Measurements from ENCODE around the gene LRRN2.

LRRN2 gene

DNA sequence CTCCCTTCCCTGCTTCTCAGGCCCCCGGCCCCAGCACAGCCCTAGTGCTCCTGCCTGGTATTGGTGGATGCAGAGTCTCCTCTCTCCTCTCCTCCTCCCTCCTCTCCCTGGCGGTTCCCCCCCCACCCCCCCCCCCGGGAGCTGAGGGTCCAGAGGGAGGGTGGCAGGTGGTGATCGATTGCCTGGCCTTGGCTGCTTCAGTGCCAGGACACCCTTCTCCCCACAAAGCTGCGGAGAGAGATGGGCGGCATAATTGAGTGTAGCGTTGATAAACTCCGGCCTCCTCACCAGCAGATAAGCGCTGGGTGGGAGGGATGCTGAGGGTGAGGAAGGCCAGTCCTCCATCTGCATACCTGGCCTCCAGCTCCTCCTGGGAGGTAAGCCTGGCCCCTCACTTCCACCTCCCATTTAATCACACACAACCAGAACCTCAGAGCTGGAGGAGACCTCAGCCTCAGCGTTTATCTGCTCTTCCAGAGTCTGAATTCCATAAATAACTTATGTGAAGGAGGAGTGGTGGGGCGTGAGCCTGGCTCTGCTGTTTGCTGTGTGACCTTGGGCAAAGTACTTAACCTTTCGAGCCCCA lies 60.8 kb downstream of the LRRN2 start:
- DNase-seq: no peak

DNA sequence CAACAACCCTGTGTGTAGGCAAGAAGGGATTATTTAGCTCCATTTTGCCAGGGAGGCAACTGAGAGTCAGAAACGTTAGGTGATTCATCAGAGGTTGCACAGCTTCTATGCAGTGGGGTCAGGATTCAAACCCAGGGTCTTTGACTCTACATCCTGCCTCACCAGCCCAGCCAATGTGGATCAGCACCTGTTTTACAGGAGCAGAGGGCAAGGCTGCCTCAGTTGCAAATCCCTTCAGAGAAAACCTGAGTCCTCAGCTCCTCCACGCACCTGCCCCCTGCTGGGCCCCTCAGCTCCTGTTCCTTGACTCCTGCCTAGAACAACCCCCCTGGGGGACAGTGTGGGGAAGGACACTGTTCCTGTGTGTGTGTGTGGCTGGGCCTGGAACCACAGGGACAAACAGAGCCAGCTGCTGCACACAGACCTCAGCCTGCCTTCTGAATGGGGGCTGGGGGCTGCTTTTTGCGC lies 61.6 kb downstream of the LRRN2 start:
- no peak for DNase-seq

DNA sequence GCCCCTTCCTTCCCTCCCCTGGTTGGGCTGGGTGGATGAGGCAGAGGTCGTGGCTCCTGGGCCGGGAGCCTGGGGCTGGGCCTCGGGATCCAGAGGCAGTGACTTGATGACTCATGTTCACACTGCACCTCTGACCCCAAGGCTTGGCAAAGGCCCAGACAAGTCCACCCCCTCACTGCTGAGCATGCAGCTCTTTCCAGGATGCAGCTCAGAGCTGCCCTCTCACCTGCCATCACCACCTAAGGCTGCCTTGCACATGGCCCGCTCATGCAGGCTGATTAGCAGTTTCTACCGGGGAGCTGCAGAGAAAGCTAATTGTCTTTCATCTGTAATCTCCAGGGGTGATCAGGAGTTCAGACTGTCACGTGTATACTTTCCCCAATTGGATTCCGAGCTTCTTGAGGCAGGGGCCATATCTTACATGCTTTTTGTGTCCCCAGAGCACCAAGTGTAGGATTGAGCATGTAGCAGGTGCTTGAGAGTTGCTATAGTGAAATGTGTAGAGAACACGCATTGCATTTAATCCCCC lies 62.1 kb downstream of the LRRN2 start:
- no peak for DNase-seq

DNA sequence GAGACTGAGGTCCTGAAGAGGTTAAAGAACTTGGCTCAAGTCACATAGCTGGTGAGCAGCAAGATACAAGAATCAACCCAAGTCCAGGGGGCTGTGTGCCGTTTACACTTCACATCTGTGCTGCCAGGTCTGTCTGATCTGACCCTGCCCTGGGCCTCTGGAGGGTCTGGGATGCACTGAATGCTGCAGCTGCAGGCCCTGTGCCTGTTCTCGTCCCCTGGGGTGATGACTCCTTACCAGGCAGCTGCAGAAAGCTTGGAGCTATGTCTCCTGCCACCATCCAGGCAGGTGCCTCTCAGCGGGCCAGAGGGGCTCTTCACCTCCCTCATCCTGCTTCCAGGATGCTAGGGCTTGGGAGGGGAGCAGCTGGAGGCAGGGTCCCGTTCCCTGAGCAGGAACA lies 63.5 kb downstream of the LRRN2 start:
- DNase-seq: no peak

DNA sequence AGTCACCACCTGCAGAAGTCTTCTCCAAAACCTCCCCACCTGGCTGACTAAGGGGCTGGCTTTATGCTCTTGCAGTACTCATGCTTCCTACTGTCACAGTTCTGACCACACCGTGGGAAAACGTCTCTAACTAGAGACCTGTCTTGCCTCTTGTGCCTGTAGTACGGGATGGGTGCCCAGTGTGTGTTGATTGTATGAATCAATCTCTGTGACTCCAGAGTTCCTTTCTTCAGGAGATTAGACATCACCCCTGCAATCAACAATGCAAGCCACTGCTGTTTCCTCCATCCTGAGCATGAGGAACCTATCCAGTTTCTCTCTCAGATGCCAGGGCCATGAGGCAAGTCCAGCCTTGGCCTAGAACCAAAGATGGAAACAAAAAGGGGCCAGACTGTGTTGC lies 64.1 kb downstream of the LRRN2 start:
- DNase-seq: no peak

DNA sequence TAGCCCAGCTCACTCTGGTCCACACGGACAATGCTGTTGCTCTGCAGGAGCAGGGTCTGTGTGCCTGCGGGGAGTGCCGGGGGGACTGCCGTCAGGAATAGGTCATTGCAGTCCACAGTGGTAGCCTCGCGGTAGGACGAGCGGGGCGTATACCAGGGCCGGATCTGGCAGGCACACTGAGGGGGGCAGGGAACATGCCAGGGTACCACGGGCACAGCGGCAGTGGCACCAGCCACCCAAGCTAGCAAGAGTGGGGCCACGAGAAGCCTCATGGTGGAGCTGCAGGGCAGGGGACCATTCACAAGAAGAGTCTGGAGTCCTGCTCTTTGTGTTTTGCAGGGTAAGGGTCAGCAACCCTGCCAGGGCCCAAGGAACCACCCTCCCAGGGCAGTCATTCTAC lies 65.8 kb downstream of the LRRN2 start:
- no peak for DNase-seq

DNA sequence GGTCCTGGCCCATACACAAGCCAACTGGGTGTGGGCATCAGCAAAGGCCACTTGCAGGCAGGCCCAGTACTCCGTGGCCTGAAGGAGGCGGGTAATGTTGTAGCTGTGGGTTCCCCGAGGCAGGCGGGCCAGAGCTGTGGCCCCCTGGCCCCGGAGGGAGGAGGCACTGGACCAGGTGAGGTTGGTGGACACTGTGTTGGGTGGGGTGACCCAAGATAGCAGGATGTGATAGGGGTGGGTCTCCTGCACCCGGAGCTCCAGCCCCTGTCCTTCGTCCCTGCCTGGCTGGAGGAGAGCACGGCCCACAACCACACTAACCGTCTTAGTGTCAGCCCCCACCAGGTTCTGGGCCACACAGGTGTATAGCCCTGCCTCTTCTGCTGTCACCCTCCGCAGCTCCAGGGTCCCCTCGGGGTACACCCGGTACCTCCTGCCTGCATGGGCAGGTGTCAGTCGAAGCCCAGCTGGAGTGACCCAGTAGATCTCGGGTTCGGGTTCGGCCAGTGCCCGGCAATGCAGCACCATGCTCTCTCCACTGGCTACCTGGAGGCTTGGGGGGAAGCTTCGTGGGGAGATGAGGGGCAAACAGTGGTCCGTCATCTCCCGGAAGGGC lies 67.3 kb downstream of the LRRN2 start:
- DNase-seq: no peak

DNA sequence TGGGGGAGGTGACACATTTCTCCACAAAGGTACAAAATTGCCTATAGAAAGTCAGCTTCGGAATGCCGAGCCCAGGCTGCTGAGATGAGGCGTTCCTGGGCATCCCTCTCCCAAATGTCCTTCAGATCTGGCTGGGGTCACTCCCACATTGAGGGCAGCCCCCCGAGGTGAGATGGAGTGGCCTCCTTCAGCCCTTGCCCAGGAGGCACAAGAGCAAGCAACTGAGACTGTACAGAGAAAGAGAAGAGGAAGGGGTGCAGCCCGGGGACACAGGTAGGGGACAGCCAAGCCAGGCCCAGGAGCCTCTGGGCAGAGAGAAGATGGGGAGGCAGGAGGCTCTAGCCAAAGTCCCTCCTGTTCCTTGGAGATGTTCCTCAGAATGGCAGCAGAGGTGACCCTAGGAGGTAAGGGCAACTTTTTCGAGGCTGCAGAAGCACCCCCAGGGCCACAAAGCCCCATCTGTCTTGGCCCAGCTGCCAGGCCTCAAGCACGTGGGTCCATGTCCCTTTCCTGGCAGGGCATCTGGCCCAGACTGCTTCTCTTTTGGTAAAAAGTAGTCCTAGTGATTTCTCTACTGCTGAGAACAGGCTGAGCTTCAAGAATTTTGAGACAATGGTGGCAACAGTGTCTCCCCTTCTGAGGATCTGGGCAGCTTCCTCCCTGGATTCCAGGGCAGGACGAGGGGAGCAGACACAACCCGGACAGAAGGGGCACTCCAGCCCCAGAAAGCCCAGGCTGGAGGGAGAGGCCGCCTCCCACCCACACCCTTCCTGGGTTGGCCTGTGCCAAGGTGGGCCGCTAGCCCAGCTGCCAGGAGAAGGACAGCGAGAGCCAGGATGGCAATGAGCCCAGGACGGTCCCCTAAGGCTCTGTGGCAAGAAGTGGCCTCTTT lies 68.0 kb downstream of the LRRN2 start:
- no peak for DNase-seq

DNA sequence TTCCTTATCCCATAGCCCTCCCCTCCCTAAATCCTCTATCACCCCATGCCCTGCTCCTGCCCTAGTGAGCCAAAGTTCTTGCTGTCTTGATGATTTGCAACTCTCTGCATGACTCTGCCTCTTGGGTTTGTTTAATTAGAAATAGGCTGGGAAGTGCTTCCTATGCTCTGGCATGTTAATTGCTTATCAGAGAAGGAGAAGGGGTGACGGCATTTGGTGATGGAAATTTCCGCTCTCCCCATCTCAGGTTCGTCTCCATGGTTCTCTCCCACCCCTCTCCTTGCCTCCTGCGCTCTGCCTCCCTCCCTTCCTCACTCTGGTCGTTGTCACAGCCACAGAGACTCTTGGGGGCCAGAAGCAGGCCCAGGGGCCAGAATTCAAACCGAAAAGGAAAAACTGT lies 68.9 kb downstream of the LRRN2 start:
- no peak for DNase-seq

DNA sequence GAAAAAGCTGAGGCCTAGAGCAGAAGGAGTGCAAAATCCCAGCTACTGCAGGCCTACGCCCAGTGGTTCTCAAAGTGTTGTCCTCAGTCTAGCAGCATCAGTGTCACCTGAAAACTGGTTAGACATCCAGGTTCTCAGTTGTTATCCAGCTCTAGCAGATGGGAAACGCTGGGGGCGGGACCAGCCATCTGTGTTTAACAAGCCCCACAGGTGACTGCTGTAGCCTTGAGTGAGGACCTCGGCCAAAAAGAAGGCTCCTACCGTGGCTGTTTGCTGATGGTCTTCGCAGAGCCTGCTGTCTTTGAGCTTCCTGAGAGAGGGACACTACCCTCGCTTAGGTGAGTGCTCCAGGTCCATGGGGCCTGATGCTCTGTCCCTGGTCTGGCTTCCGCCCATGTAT lies 69.7 kb downstream of the LRRN2 start:
- DNase-seq: no peak

DNA sequence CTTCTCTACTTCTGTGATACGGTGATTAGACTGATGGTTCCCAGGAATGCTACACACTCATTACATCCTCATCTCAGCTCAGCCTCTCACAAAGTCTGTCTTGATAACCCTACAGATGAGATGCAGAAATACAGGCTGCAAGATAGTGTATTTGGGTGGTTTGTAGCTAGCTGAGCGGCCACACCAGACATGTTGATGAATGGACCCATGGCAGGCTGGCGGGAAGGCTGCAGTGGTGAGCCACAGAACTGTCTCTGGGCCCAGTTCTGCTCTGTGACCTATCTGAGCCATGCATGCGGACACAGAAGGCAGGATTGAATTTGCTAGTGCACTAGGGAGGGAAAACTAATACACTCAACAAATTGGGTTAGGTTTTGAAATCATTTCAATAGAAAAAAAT lies 71.9 kb downstream of the LRRN2 start:
- no peak for DNase-seq

DNA sequence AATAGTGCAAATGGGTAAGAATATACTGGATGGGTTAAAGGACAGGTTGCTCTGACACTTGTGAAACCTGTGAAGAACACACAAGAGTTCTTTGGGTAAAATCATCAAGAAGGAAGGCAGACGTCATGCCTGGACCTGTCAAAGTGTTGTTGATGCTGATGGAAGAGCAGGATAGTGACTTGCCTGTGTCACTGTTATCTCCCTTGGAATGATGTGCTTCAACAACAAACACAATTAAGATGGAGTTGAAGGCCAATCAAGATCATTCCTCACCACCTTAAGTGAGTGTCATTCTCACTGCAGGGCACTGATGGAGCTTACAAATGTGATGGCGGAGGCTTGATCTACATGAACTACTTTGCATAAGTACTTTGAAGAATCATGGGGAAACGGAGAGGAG lies 73.2 kb downstream of the LRRN2 start:
- DNase-seq: no peak

DNA sequence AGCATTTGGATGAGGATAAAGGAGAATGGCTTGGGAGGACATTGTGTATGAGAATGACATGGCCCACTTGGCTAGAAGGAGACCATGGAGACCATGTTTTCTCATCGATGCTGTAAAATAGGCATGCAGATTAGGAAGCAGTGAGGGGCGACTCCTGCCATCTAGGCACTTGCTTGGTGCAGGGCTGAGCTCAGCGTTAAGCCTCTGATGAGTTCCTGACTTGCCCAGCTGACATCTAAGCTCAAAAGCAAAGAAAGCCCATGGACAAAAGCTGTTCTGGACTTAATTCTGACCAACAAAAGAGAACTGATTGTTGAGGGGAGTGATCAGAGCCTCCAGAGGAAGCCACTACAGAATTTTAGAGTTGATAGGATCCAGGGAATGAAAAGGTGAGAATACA lies 74.5 kb downstream of the LRRN2 start:
- no peak for DNase-seq

DNA sequence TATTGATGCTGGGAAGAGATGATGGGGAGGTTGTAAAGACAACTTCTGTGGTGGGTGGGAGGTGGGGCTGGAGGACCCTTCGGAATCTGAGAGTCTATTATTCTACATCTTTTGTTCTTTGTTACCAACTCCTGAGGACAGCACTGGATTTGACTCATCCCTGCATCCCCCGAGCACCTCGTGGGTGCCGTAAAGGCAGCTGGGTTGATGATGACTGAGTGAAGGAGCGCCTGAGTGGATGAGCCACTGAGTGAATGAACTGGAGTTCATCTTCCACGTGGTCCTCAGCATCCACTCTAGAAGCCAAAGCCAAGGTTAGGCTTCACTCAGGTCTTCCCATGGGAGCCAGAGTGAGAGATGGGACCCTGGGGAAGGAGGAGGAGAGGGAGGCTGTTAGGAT lies 77.6 kb downstream of the LRRN2 start:
- no peak for DNase-seq

DNA sequence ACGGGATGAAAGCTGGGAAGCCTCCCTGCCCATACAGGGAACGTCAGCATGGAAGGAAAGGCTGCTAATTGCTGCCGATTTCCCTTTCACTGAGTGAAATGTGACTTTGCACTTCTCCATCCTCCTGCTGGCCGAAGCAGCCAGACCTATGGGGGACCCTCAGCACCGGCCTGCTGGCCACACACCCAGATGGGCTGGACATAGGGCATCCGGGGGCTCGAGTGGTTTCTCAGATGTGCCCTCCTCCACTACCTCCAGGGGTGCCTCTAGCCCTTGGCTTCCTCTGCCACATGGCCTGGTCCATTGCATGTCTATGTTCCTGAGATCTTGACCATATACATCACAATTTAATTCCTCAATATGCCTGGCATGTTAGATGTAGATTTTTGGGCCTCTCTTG lies 79.7 kb downstream of the LRRN2 start:
- no peak for DNase-seq

DNA sequence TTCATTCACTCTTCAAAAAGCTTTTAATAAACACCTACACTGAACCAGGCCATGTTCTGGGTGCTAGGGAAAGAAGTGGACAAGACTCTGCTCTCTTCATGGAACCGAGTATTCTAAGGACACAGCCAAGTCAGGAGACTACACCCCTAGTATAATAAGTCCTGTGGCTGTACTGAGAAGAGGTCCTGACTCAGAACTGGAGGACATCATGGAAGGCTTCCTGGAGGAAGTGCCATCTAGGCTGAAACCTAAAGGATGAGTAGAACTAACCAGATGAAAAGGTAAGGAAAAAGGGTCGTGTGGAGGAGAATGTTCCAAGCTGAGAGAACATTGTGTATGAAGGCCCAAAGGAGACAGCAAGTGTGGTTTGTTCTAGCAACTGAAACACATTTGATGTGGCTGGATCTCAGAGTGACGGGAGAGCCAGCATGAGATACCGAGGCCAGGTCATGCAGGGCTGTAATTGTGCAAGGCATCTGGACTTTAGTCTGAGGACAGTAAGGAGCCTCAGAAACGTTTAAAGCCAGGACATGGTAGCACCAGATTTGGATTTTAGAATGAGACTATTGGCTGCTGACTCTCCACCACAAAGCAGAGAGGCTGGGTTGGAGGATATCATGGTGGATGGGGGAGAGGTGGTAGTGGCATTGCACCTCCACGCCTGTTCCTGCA lies 82.5 kb downstream of the LRRN2 start:
- DNase-seq: no peak

DNA sequence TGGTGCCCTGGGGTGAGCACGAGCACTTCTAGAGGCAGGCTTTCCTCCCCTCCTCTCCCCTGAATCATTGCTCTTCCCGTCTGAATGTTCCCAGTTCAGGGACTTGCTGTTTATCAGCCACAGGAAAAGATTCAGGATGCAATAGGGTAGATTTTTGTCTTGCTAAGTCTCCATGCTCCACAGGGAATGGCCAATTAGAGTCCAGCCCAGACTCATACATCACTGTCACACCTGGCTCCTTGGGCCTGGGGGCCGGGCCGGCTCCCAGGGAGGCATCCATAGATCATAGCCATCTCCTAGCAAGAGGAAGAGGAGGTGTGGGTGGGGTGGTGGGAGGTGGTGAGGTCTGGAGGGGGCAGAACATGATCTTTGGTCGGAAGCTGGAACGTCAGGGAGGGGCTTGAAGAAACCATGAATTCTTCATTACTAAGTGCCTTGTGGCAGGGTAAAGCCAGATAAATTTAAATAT lies 83.4 kb downstream of the LRRN2 start:
- no peak for DNase-seq

DNA sequence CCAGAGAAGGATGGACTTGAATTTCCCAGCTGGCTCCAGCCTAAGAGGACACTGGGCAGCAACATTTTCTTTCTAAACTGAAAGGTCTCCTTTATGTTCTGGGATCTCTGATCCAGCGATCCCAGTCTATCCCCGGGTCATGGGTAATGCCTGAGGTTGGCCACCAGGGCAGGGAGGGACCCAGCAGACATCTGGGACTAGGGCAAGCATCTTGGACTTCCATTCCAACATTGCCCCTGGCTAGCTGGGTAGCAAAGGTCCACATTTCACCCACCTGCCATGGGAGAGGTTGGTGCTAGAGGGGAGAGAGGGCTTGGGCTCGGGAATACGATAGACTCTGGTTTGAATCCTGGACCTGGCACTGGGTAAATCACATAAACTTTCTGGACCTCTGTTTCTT lies 84.6 kb downstream of the LRRN2 start:
- no peak for DNase-seq

DNA sequence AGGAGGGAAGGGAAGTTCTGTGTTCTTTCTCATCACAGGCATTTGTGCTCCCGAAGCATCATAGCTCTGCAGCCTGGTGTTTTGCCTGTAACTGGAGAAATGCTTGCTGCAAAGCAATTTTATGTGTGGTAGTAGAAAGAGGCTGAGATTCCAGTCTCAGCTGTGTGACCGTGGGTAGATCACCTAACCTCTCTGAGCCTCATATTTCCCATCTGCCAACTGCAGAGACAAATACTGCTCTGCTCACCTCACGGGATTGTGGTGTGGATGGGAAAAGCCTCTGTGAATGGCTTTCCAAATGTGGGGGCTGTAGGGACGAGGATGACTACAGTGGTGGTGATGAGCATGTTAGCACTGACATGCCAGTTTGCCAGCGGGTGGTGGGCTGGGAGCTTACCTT lies 85.3 kb downstream of the LRRN2 start:
- no peak for DNase-seq

DNA sequence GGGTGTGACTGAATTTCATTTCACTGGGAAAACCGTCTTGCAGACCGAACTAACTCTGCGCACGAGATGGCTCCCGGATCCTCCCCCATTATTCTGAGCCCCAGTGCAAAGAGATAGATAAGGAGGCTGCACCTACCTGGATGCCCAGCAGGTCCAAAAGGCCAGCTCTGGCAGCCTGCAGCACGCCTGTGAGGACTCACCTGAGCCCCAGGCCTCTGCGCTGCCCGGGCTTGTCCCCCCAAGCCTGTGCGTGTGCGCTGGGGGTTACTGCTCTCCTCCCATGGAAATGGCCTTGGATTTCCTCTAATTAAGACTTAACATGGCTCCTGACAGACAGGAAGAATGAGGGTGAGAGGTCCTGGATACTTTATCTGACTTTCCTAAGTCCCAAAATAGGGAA lies 85.9 kb downstream of the LRRN2 start:
- DNase-seq: no peak

DNA sequence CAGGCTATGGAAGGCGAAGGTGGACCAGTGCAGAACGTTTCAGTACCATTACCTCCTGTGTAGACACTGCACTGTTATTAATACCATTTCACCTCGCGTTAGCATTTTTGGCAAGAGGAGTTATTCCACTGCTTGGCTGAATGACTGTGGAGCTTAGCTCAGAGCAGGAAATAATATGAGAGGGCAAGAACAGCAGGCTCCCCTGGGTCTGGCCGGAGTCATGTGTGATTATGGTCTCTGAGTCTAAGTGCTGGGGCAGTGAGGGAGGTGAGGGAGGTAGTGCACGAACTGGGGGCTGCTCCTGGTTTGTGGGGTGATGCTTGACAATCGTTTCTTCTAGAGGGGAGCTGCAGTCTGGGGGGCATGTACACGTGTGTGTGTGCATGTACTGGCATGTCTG lies 86.4 kb downstream of the LRRN2 start:
- no peak for DNase-seq

DNA sequence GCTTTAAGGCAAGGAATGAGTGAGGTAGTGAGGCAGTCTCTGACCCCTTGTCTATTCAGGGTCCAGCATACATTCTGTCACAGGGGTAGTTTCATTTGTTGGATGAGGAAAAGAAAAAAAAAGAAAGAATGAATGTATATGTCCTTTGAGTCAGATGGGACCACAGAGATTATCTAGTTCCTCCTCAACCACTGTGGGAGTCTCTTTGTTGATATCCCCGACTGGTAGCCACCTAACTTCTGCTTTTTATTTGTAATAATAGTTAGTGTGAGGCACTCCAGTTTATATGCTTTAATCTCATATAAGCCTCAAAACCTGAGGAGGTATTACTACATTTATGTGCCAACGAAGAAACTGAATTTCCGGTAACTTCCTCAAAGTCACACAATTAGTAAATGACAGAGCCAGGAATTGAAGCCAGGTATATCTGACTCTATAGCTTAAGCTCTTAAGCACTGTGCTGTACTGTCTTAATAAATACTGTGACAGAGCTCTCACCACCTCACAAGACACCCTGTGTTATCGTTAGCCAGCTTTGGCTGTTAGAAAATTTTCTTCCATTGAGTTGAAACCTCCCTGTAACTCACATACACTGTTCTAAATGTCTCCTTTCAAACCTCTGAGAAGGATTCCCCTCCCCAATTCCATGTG lies 87.1 kb downstream of the LRRN2 start:
- no peak for DNase-seq
